Sigmoid colon (tissue), 7 donors: ENCODE measurements around the gene GANAB. TPM values are rescaled to one million over a fixed set of nuclear protein-coding genes. Genes with fewer than 3 reads are reported as not detected.

Experiments used
- DNase-seq: peaks from one replicate; pipeline ENCODE4 v3.0.0-alpha.2; 2019
- H3K27ac ChIP-seq, 4 donors: fragments of 200-600 bp; sonication (generic); one replicate each; pipeline ENCODE4 v1.5.1; 2016 to 2019; ENCODE audit warnings: mild to moderate bottlenecking in 1 of 4
- H3K27me3 ChIP-seq, 3 donors: fragments of 200-600 bp; sonication (generic); one replicate each; pipeline ENCODE4 v1.5.1; 2019; ENCODE audit warnings: mild to moderate bottlenecking in 1 of 3
- H3K36me3 ChIP-seq, 4 donors: fragments of 200-600 bp; sonication (generic); one replicate each; pipeline ENCODE4 v1.5.1; 2016 to 2019
- H3K4me1 ChIP-seq, 4 donors: fragments of 200-600 bp; sonication (generic); one replicate each; pipeline ENCODE4 v1.5.1; 2017 to 2019
- H3K4me3 ChIP-seq, 4 donors: fragments of 200-600 bp; sonication (generic); one replicate each; pipeline ENCODE4 v1.5.1; 2017 to 2019; ENCODE audit warnings: mild to moderate bottlenecking in 2 of 4, moderate library complexity in 1 of 4
- H3K9me3 ChIP-seq, 4 donors: fragments of 200-600 bp in 3 of 4; sonication (generic) in 3 of 4; one replicate each; pipeline versions ENCODE4 v1.5.1 to v1.6.1; 2013 to 2019
- CTCF ChIP-seq, 4 experiments: fragments of 450-650 bp in 3 of 4; fragments of 200-600 bp in 1 of 4; IDR thresholded peaks; one replicate each; pipeline ENCODE4 v1.5.1; 2016 to 2019; ENCODE audit warnings: antibody characterized with exemption in 4 of 4, mild to moderate bottlenecking in 3 of 4, moderate library complexity in 2 of 4
- EP300 ChIP-seq, 4 donors: sonication (generic); formaldehyde crosslinking; IDR thresholded peaks; one replicate each; pipeline ENCODE4 v1.6.1; 2017; ENCODE audit warnings: antibody characterized with exemption in 4 of 4
- POLR2A ChIP-seq, 2 donors: fragments of 450-650 bp; IDR thresholded peaks; one replicate each; pipeline ENCODE4 v1.6.1; 2016; ENCODE audit warnings: antibody characterized with exemption in 2 of 2, mild to moderate bottlenecking in 2 of 2, moderate library complexity in 2 of 2
- POLR2AphosphoS5 ChIP-seq, 4 donors: sonication (generic); formaldehyde crosslinking; IDR thresholded peaks; one replicate each; pipeline ENCODE4 v1.6.1; 2017; ENCODE audit warnings: antibody characterized with exemption in 4 of 4
- WGBS, 2 donors: extraction: QIAGEN DNeasy Blood & Tissue Kit; methylation state at CpG; one replicate each; pipeline ENCODE4 v1.1.7; 2013; 5-methylcytosine and 5-hydroxymethylcytosine counted together
- intact Hi-C: fragments of 100-400 bp; cut with DNase I; formaldehyde crosslinking; loops from one replicate; pipeline ENCODE4 v1.15.1; 2023
- polyA plus RNA-seq, 3 donors: library from polyadenylated mRNA; stranded (reverse); fragments of 200-250 nt; gene quantifications; one replicate each; pipeline ENCODE4 v1.2.3, GENCODE V29; 2013
- total RNA-seq, 4 donors: library from RNA; depleted of rRNA; stranded (reverse); fragments of >200 nt; gene quantifications; one replicate each; pipeline ENCODE4 v1.1.0, GENCODE V29; 2016
- donor health status: healthy with polysubstance abuse.
- donor health status: Bipolar disorder and iron deficiency.
- donor health status: healthy.

Gene GANAB
- total and polyA plus RNA-seq, 7 donors: 12.6 to 163 (median 74.7) TPM

GRCh38 chr11:62612366-62613290, 33.8 kb downstream of the GANAB start, which contains the start of the genes EML3 and ROM1:
Gene EML3, minus strand, starts transcription at chr11:62612775. Its CDS starts 318 bp downstream, at chr11:62612457.
Gene ROM1, plus strand, starts transcription at chr11:62613257. Its CDS starts 25 bp downstream, at chr11:62613282.
- DNase-seq: peak; percentile 96
- Histone ChIP-seq H3K4me1 (peaks cover 0 to 30% (median 24%) of the 10 kb centered on the region in 4 donors), H3K27ac (peak within 1 kb of the TSS; percentile 88 to 100 (median 96)), H3K4me3 (peak within 1 kb of the TSS; percentile 53 to 82 (median 62)), H3K27me3 (no peaks in the 10 kb centered on the region), H3K36me3 (peaks cover 0 to 61% (median 6%) of the 10 kb centered on the region in 4 donors), H3K9me3 (no peaks in the 10 kb centered on the region)
- intact Hi-C loops: loop anchor here (2.0 to 5.0 kb wide), 3 partner anchors 18 to 95 kb away; partner anchors contain the start of genes BSCL2, C11orf98, CSKMT and GNG3
- 2 to 3% methylated on average over 91 of the region's 91 CpGs for WGBS, 2 donors
- no peak for TF ChIP-seq EP300 (IDR thresholded peaks at IDR 0.05)
- TF ChIP-seq POLR2A (IDR thresholded peaks at IDR 0.05): no peak
- TF ChIP-seq POLR2AphosphoS5 (IDR thresholded peaks at IDR 0.05): peak in 3 of 4 donors; percentile 4 to 30 (median 12)
- peak; percentile 39 to 99 (median 56) for TF ChIP-seq CTCF (IDR thresholded peaks at IDR 0.05)

GRCh38 chr11:62611705-62612365, 34.6 kb downstream of the GANAB start:
- peaks cover 0 to 30% (median 24%) of the 10 kb centered on the region in 4 donors for H3K4me1 ChIP-seq

DNA sequence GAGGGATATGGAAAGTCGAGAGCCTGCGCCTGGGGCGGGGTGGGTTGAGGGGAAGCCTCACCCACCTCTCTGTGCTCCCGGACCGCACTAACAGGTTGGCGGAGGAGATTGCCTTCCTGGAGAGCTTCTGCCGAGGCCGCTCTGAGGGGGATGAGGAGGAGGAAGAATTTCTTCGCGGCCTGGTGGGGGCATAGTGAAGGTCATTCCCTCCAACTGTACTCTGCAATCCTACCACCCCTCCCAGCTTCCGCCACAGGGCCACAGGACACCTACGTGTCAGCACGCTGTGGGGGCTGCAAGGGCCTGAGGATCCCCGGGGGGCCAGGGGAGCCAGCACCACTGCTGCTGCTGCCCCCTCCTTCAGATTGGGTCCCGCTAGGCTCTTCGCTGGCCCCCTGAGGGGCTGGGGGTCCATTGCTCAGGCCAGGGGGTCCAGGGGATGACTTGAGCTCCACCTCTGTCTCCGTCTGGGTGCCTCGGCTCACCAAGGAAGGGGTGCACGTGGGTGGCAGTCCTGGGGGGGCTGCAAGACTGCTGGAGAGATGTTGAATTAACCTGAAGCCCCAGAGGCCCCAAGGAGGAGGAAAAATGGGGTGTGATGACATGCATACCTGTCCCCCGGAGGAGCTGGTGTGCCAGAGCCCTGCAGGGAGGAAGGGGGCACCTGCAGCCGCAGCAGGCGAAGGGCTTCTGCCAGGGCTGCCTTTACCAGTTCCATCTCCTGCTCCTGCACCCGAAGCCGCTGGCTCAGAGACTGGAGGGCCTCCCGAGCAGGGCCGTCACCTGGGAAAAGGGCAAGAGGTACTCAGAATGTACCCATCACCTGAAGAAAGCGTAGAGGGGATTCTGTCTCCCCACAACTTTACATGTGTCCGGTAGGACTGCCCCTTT, 35.4 kb downstream of the GANAB start:
- H3K9me3 ChIP-seq: no peaks in the 10 kb centered on the region
- peak overlapping the region; percentile 88 to 100 (median 96) for H3K27ac ChIP-seq
- TF ChIP-seq CTCF (IDR thresholded peaks at IDR 0.05): no peak
- no peak for TF ChIP-seq EP300 (IDR thresholded peaks at IDR 0.05)
- TF ChIP-seq POLR2AphosphoS5 (IDR thresholded peaks at IDR 0.05): no peak
- TF ChIP-seq POLR2A (IDR thresholded peaks at IDR 0.05): no peak
- no peak for DNase-seq
- peaks cover 0 to 61% (median 2%) of the 10 kb centered on the region in 4 donors for H3K36me3 ChIP-seq
- peaks cover 0 to 30% (median 24%) of the 10 kb centered on the region in 4 donors for H3K4me1 ChIP-seq
- no peaks in the 10 kb centered on the region for H3K27me3 ChIP-seq
- H3K4me3 ChIP-seq: peak overlapping the region; percentile 53 to 82 (median 62)
- intact Hi-C loops: loop anchor here (5.0 kb wide), 2 partner anchors 56 to 96 kb away; partner anchors contain the start of genes BSCL2, C11orf98, CSKMT and GNG3
- WGBS, 2 donors: 75 to 79% methylated on average over 28 of the region's 28 CpGs

More at GRCh38 chr11:62611705-62612365, 34.6 kb downstream of the GANAB start:
- Histone ChIP-seq H3K9me3 (no peaks in the 10 kb centered on the region), H3K27me3 (no peaks in the 10 kb centered on the region), H3K27ac (peak overlapping the region; percentile 88 to 100 (median 96)), H3K4me3 (peak overlapping the region; percentile 53 to 82 (median 62)), H3K36me3 (peaks cover 0 to 61% (median 5%) of the 10 kb centered on the region in 4 donors)
- no peak for TF ChIP-seq POLR2A (IDR thresholded peaks at IDR 0.05)
- no peak for TF ChIP-seq CTCF (IDR thresholded peaks at IDR 0.05)
- TF ChIP-seq POLR2AphosphoS5 (IDR thresholded peaks at IDR 0.05): no peak
- TF ChIP-seq EP300 (IDR thresholded peaks at IDR 0.05): no peak
- peak; percentile 86 for DNase-seq
- 1% methylated on average over 34 of the region's 34 CpGs for WGBS, 2 donors
- intact Hi-C loops: loop anchor here (2.0 to 5.0 kb wide), 3 partner anchors 17 to 95 kb away; partner anchors contain the start of genes BSCL2, C11orf98, CSKMT and GNG3
